Right lung (tissue), 5 donors: ENCODE results near the gene ADAP1. TPM values are rescaled to one million over a fixed set of nuclear protein-coding genes. Genes with fewer than 3 reads are reported as not detected.

Experiments
- DNase-seq, 2 donors: peaks; one replicate each; pipeline ENCODE4 v3.0.0-alpha.2; 2013
- polyA plus RNA-seq, 5 donors: library from polyadenylated mRNA; unstranded; fragments of 120-200 nt; gene quantifications; one replicate each; pipeline versions ENCODE4 v1.2.1 to v1.2.3, GENCODE V29; 2013; ENCODE audit warnings: inconsistent platforms in 1 of 5, low replicate concordance in 1 of 5; ENCODE audit not compliant: insufficient read length in 5 of 5, insufficient read depth in 1 of 5

ADAP1 gene
- polyA plus RNA-seq, 5 donors = 4.5 to 10.6 (median 8.1) TPM

- DNase-seq = no peak
These were observed 36.0 kb upstream of the ADAP1 start for GRCh38 chr7:990352-990932.

GRCh38 chr7:988963-989529 is 34.6 kb upstream of the ADAP1 start:
- DNase-seq = no peak

GRCh38 chr7:988426-988911 is 34.0 kb upstream of the ADAP1 start:
- DNase-seq = no peak

- DNase-seq = no peak
These were observed 33.4 kb upstream of the ADAP1 start for GRCh38 chr7:987909-988308.

GRCh38 chr7:986766-987751 is 32.6 kb upstream of the ADAP1 start:
- no peak for DNase-seq

GRCh38 chr7:985915-986741 is 31.6 kb upstream of the ADAP1 start:
- no peak for DNase-seq

- DNase-seq = no peak
These were observed 30.6 kb upstream of the ADAP1 start for GRCh38 chr7:985127-985416.

GRCh38 chr7:984361-985126 is 30.1 kb upstream of the ADAP1 start:
- no peak for DNase-seq

- DNase-seq = no peak
These were observed 29.2 kb upstream of the ADAP1 start for GRCh38 chr7:983616-984071.

- DNase-seq = peak in 1 of 2 donors; percentile 39
These were observed 28.6 kb upstream of the ADAP1 start, which contains the start of gene CYP2W1 for GRCh38 chr7:983004-983615. Gene CYP2W1 (plus strand): TSS chr7:983181. CDS start chr7:983212, 31 bp downstream.

GRCh38 chr7:982511-983003 is 28.1 kb upstream of the ADAP1 start:
- DNase-seq = no peak

- DNase-seq = no peak
These were observed 27.5 kb upstream of the ADAP1 start for GRCh38 chr7:981793-982510.

GRCh38 chr7:979886-980571 is 25.5 kb upstream of the ADAP1 start:
- DNase-seq = no peak

GRCh38 chr7:979151-979550 is 24.7 kb upstream of the ADAP1 start:
- no peak for DNase-seq

- no peak for DNase-seq
These were observed 24.1 kb upstream of the ADAP1 start for GRCh38 chr7:978416-979091.

GRCh38 chr7:978049-978346 is 23.5 kb upstream of the ADAP1 start:
- DNase-seq = no peak

- peak; percentile 41 to 47 for DNase-seq
These were observed 23.0 kb upstream of the ADAP1 start for GRCh38 chr7:977326-978048.

- DNase-seq = no peak
These were observed 22.4 kb upstream of the ADAP1 start for GRCh38 chr7:976901-977325.
